ENCODE results near the gene CCPG1. TPM values are rescaled to one million over a fixed set of nuclear protein-coding genes. Genes with fewer than 3 reads are reported as not detected.

The CCPG1 gene
- polyA plus RNA-seq, 1 donor (not counting 4 experiments of a cell fraction or from before 2014, with no cell fraction given), result 12.4 TPM

GRCh38 chr15:55372701-55373440, 35.3 kb downstream of the CCPG1 start:
- Histone ChIP-seq H3K4me1 (ENCODE audit: control insufficient read depth, extremely low read depth, insufficient read depth, low read length) (no peaks in the 10 kb centered on the region), H3K9me3 (ENCODE audit: control insufficient read depth, low read depth, low read length) (no peaks in the 10 kb centered on the region), H4K20me1 (ENCODE audit: control insufficient read depth, extremely low read depth, insufficient read depth, low read length) (no peaks in the 10 kb centered on the region), H3K79me2 (ENCODE audit: control insufficient read depth, insufficient read depth, low read length) (no peaks in the 10 kb centered on the region), H3K27ac (ENCODE audit: control insufficient read depth, insufficient read depth, low read length) (no peak overlapping the region), H3K27me3 (ENCODE audit: control insufficient read depth, extremely low read depth, insufficient read depth, low read length) (no peaks in the 10 kb centered on the region), H3K4me3 (ENCODE audit: control insufficient read depth in 2 of 3, extremely low read depth in 1 of 3, insufficient read depth in 2 of 3, low read depth in 1 of 3, low read length in 3 of 3) (no peak overlapping the region), H3K9ac (ENCODE audit: control insufficient read depth, extremely low read depth, insufficient read depth, low read length) (no peak overlapping the region), H3K36me3 (ENCODE audit: control insufficient read depth in 2 of 2, extremely low read depth in 1 of 2, insufficient read depth in 2 of 2, low read length in 2 of 2) (no peaks in the 10 kb centered on the region), H3K9me1 (ENCODE audit: control insufficient read depth, extremely low read depth, insufficient read depth, low read length) (no peaks in the 10 kb centered on the region), H3K4me2 (ENCODE audit: control insufficient read depth, extremely low read depth, insufficient read depth, low read depth, low read length) (no peak overlapping the region), H2AFZ (ENCODE audit: control insufficient read depth, low read length) (no peak overlapping the region)
- dilution Hi-C loops (cut with MboI; ENCODE audit: extremely low pct_ligation_motif_present, low sequenced_read_pairs), result no loop called here
- DNase-seq (ENCODE audit: low read depth, low spot score) (no peak), FAIRE-seq (no peak)
- TF ChIP-seq EZH2 (IDR thresholded peaks at IDR 0.05; ENCODE audit: low read length) (no peak), CTCF (optimal IDR thresholded peaks at IDR 0.05 in 1 of 3, IDR thresholded peaks at IDR 0.05 in 1 of 3, conservative IDR thresholded peaks at IDR 0.05 in 1 of 3; ENCODE audit: extremely low read depth in 1 of 3, insufficient read depth in 2 of 3, low read length in 3 of 3) (no peak)

- no peaks in the 10 kb centered on the region for H4K20me1 ChIP-seq (ENCODE audit: control insufficient read depth, extremely low read depth, insufficient read depth, low read length)
- dilution Hi-C loops (cut with MboI; ENCODE audit: extremely low pct_ligation_motif_present, low sequenced_read_pairs), result no loop called here
- no peaks in the 10 kb centered on the region for H3K27me3 ChIP-seq (ENCODE audit: control insufficient read depth, extremely low read depth, insufficient read depth, low read length)
- H3K4me1 ChIP-seq (ENCODE audit: control insufficient read depth, extremely low read depth, insufficient read depth, low read length), result no peaks in the 10 kb centered on the region
- no peak overlapping the region for H3K4me2 ChIP-seq (ENCODE audit: control insufficient read depth, extremely low read depth, insufficient read depth, low read depth, low read length)
- DNase-seq (ENCODE audit: low read depth, low spot score) (no peak), FAIRE-seq (no peak)
- no peak overlapping the region for H3K27ac ChIP-seq (ENCODE audit: control insufficient read depth, insufficient read depth, low read length)
- H3K9me3 ChIP-seq (ENCODE audit: control insufficient read depth, low read depth, low read length), result no peaks in the 10 kb centered on the region
- H3K4me3 ChIP-seq (ENCODE audit: control insufficient read depth in 2 of 3, extremely low read depth in 1 of 3, insufficient read depth in 2 of 3, low read depth in 1 of 3, low read length in 3 of 3), result no peak overlapping the region
- H3K9ac ChIP-seq (ENCODE audit: control insufficient read depth, extremely low read depth, insufficient read depth, low read length), result no peak overlapping the region
- no peaks in the 10 kb centered on the region for H3K36me3 ChIP-seq (ENCODE audit: control insufficient read depth in 2 of 2, extremely low read depth in 1 of 2, insufficient read depth in 2 of 2, low read length in 2 of 2)
- no peaks in the 10 kb centered on the region for H3K9me1 ChIP-seq (ENCODE audit: control insufficient read depth, extremely low read depth, insufficient read depth, low read length)
- TF ChIP-seq CTCF (optimal IDR thresholded peaks at IDR 0.05 in 1 of 3, IDR thresholded peaks at IDR 0.05 in 1 of 3, conservative IDR thresholded peaks at IDR 0.05 in 1 of 3; ENCODE audit: extremely low read depth in 1 of 3, insufficient read depth in 2 of 3, low read length in 3 of 3), result no peak
- no peak for TF ChIP-seq EZH2 (IDR thresholded peaks at IDR 0.05; ENCODE audit: low read length)
- no peak overlapping the region for H2AFZ ChIP-seq (ENCODE audit: control insufficient read depth, low read length)
- no peaks in the 10 kb centered on the region for H3K79me2 ChIP-seq (ENCODE audit: control insufficient read depth, insufficient read depth, low read length)
Measured at GRCh38 chr15:55366981-55367380, 41.2 kb downstream of the CCPG1 start.
